ENCODE measurements around the gene POLR2C. TPM values are rescaled to one million over a fixed set of nuclear protein-coding genes. Genes with fewer than 3 reads are reported as not detected.
A peak's percentile ranks its signal among the peaks of the same experiment; 100 is the strongest.

POLR2C gene
- total RNA-seq, 2 donors from 2014 or later, result 72.0 to 88.3 TPM

DNA sequence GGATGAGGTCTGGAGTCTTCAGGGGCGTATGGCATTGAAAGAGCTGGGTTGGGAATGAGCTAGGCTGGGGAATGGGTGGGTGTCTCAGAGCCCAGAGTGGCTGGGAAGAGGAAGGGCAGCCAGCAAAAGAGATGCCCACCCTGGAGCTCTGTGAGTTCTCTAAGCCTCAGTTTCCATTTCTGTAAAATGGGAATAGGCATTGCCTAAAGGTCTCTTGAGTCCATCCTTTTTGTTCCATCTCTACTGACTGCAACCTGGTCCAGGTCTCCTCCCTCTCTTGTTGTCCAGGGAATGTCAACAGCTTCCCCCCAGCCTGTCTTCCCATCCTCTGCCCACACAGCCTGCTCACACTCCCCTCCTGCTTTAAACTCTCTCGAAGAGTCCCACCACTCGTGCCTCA is 54.3 kb downstream of the POLR2C start:
- no peaks in the 10 kb centered on the region for H3K27me3 ChIP-seq (ENCODE audit: control insufficient read depth, insufficient read depth, low read length, poor library complexity, severe bottlenecking)
- TF ChIP-seq, protein P1, sequence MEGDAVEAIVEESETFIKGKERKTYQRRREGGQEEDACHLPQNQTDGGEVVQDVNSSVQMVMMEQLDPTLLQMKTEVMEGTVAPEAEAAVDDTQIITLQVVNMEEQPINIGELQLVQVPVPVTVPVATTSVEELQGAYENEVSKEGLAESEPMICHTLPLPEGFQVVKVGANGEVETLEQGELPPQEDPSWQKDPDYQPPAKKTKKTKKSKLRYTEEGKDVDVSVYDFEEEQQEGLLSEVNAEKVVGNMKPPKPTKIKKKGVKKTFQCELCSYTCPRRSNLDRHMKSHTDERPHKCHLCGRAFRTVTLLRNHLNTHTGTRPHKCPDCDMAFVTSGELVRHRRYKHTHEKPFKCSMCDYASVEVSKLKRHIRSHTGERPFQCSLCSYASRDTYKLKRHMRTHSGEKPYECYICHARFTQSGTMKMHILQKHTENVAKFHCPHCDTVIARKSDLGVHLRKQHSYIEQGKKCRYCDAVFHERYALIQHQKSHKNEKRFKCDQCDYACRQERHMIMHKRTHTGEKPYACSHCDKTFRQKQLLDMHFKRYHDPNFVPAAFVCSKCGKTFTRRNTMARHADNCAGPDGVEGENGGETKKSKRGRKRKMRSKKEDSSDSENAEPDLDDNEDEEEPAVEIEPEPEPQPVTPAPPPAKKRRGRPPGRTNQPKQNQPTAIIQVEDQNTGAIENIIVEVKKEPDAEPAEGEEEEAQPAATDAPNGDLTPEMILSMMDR (conservative IDR thresholded peaks at IDR 0.05), result no peak
- H3K4me1 Mint-ChIP-seq, result no peaks in the 10 kb centered on the region
- no peak overlapping the region for H3K4me3 Mint-ChIP-seq
- no peak overlapping the region for H3K4me3 ChIP-seq (ENCODE audit: low read length)
- peaks cover 4% of the 10 kb centered on the region for H3K36me3 ChIP-seq (ENCODE audit: control insufficient read depth, insufficient read depth, low read length)
- no peaks in the 10 kb centered on the region for H3K9me3 ChIP-seq (ENCODE audit: control insufficient read depth, low read length)
- no peak for DNase-seq
- WGBS, 2 experiments (ENCODE audit: insufficient coverage in 1 of 2, insufficient read length in 1 of 2), result 92 to 93% methylated on average over 3 of the region's 3 CpGs
- peaks cover 21% of the 10 kb centered on the region for H3K36me3 Mint-ChIP-seq (ENCODE audit: low read depth)
- H3K27ac Mint-ChIP-seq, result no peak overlapping the region
- H3K9ac ChIP-seq (ENCODE audit: extremely low read depth, low read length, poor library complexity, severe bottlenecking), result no peak overlapping the region
- no peaks in the 10 kb centered on the region for H3K9me3 Mint-ChIP-seq
- H3K4me1 ChIP-seq (ENCODE audit: control insufficient read depth, insufficient read depth, low read length), result no peaks in the 10 kb centered on the region
- H3K27me3 Mint-ChIP-seq (ENCODE audit: insufficient read depth), result no peaks in the 10 kb centered on the region
- no peak overlapping the region for H3K27ac ChIP-seq (ENCODE audit: low read depth, low read length)

DNA sequence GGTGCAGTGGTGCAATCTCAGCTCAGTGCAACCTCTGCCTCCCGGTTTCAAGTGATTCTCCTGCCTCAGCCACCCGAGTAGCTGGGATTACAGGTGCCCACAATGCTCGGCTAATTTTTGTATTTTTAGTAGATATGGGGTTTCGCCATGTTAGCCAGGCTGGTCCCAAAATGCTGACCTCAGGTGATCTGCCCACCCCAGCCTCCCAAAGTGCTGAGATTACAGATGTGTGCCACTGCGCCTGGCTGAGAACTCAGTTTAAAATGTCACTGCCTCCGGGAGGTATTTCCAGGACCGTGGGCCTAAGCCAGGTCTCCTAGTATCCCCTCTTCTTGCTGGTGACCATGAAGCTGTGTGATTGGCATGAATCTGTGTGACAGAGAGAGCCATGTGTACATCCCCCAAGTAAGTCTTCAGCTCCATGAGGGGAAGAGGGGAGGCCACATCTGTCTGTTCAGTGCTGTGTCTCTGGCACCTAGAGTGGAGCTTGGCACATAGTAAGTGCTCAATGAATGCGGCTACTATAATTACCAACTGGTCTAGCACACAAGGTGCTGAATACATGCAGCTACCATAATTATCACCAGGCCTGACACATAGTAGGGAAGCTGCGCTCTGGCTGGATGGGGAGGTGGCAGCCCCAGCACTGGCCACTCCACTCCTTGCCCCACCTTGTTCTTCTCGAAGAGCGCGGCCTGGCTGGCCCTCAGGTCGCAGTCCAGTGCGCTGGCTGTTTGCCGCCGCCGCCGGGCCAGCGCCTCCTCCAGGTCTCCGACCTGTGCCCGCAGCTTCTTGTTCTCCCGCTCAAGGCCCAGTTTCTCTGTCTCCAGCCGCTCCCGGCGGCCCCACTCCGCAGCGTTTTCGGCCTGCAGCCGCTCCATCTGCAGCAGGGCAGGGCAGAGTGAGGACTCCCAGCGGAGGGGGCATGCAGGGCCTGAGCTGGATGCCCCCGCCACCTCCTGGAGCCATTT is 55.2 kb downstream of the POLR2C start:
- DNase-seq, result no peak
- H3K27ac ChIP-seq (ENCODE audit: low read depth, low read length), result no peak overlapping the region
- WGBS, 2 experiments (ENCODE audit: insufficient coverage in 1 of 2, insufficient read length in 1 of 2), result 95% methylated on average over 29 to 31 of the region's 31 CpGs
- H3K9me3 ChIP-seq (ENCODE audit: control insufficient read depth, low read length), result no peaks in the 10 kb centered on the region
- H3K36me3 ChIP-seq (ENCODE audit: control insufficient read depth, insufficient read depth, low read length), result peaks cover 4% of the 10 kb centered on the region
- H3K36me3 Mint-ChIP-seq (ENCODE audit: low read depth), result peaks cover 18% of the 10 kb centered on the region
- no peaks in the 10 kb centered on the region for H3K4me1 Mint-ChIP-seq
- peaks cover 1% of the 10 kb centered on the region for H3K27me3 Mint-ChIP-seq (ENCODE audit: insufficient read depth)
- no peak overlapping the region for H3K27ac Mint-ChIP-seq
- TF ChIP-seq, protein P1 (conservative IDR thresholded peaks at IDR 0.05), result no peak
- H3K4me1 ChIP-seq (ENCODE audit: control insufficient read depth, insufficient read depth, low read length), result no peaks in the 10 kb centered on the region
- no peaks in the 10 kb centered on the region for H3K9me3 Mint-ChIP-seq
- no peaks in the 10 kb centered on the region for H3K27me3 ChIP-seq (ENCODE audit: control insufficient read depth, insufficient read depth, low read length, poor library complexity, severe bottlenecking)
- no peak overlapping the region for H3K4me3 Mint-ChIP-seq
- H3K4me3 ChIP-seq (ENCODE audit: low read length), result no peak overlapping the region
- H3K9ac ChIP-seq (ENCODE audit: extremely low read depth, low read length, poor library complexity, severe bottlenecking), result no peak overlapping the region

DNA sequence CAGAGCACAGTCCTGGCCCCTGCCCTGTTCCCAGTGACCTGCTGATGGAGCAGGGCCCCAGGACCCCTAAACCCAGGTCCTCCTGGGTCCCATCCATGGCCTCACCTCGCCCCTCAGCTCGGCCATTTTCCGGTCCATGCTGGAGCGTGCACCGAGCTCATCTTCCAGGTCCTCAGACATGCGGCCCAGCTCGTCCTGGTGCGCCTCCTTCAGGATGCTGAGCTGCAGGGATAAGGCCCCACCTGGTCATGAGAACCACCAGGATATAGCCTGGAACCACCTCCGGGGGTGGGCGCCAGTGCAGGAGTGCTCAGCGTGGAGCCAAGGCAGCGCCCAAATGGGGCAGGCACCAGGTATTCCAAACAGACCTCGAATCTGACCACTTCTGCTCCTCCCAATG is 56.0 kb downstream of the POLR2C start:
- no peak overlapping the region for H3K9ac ChIP-seq (ENCODE audit: extremely low read depth, low read length, poor library complexity, severe bottlenecking)
- peaks cover 4% of the 10 kb centered on the region for H3K36me3 ChIP-seq (ENCODE audit: control insufficient read depth, insufficient read depth, low read length)
- Mint-ChIP-seq H3K4me3 (no peak overlapping the region), H3K27ac (no peak overlapping the region), H3K36me3 (ENCODE audit: low read depth) (peaks cover 18% of the 10 kb centered on the region), H3K27me3 (ENCODE audit: insufficient read depth) (peaks cover 3% of the 10 kb centered on the region), H3K4me1 (no peaks in the 10 kb centered on the region), H3K9me3 (no peaks in the 10 kb centered on the region)
- DNase-seq, result peak; percentile 73
- no peaks in the 10 kb centered on the region for H3K9me3 ChIP-seq (ENCODE audit: control insufficient read depth, low read length)
- 93% methylated on average over 10 to 13 of the region's 13 CpGs for WGBS, 2 experiments (ENCODE audit: insufficient coverage in 1 of 2, insufficient read length in 1 of 2)
- no peaks in the 10 kb centered on the region for H3K27me3 ChIP-seq (ENCODE audit: control insufficient read depth, insufficient read depth, low read length, poor library complexity, severe bottlenecking)
- H3K4me3 ChIP-seq (ENCODE audit: low read length), result no peak overlapping the region
- TF ChIP-seq, protein P1 (conservative IDR thresholded peaks at IDR 0.05), result peak; percentile 29
- H3K27ac ChIP-seq (ENCODE audit: low read depth, low read length), result no peak overlapping the region
- H3K4me1 ChIP-seq (ENCODE audit: control insufficient read depth, insufficient read depth, low read length), result no peaks in the 10 kb centered on the region

Measured in endodermal cell (in vitro differentiated cells).